Measurements from ENCODE around the gene EDEM3.

EDEM3 gene

GRCh38 chr1:184641894-184642293, 112.8 kb downstream of the EDEM3 start:
- DNase-seq (ENCODE audit: low read depth in 2 of 2) = no peak

GRCh38 chr1:184640505-184640904, 114.2 kb downstream of the EDEM3 start:
- no peak for DNase-seq (ENCODE audit: low read depth in 2 of 2)
